T47D (cell line): Measurements from ENCODE around the gene ANKH.
"Not testable (repeated sequence)": the region's sequence is repeated elsewhere in the genome, so short reads cannot be mapped to it uniquely, and the experiment has no call there.

Experiments
- DNase-seq, 2 experiments: peaks; one replicate each; pipeline versions ENCODE4 v3.0.0 to v3.0.0-alpha.2; 2011 to 2012; ENCODE audit warnings: low read depth in 1 of 2, low spot score in 1 of 2
- JUND ChIP-seq: IDR thresholded peaks from 2 replicates; pipeline ENCODE4 v1.6.1; 2012; ENCODE audit warnings: low read depth
- in situ Hi-C: cut with HindIII; loops from 2 replicates; pipeline ENCODE4 v1.10.0; 2016; ENCODE audit warnings: low sequenced_read_pairs, low pct_unique_long_range_greater_than_20kb

The ANKH gene

GRCh38 chr5:14807471-14807870 is 64.1 kb downstream of the ANKH start:
- no peak for TF ChIP-seq JUND
- in situ Hi-C loops = no loop called here

GRCh38 chr5:14806456-14806855 is 65.1 kb downstream of the ANKH start:
- in situ Hi-C loops = no loop called here
- DNase-seq = no peak
- TF ChIP-seq JUND = no peak

More at GRCh38 chr5:14807471-14807870, 64.1 kb downstream of the ANKH start:
- no peak for DNase-seq

- DNase-seq = no peak
- in situ Hi-C loops = no loop called here
- no peak for TF ChIP-seq JUND
Observed at GRCh38 chr5:14802541-14802940, 69.0 kb downstream of the ANKH start.

DNA sequence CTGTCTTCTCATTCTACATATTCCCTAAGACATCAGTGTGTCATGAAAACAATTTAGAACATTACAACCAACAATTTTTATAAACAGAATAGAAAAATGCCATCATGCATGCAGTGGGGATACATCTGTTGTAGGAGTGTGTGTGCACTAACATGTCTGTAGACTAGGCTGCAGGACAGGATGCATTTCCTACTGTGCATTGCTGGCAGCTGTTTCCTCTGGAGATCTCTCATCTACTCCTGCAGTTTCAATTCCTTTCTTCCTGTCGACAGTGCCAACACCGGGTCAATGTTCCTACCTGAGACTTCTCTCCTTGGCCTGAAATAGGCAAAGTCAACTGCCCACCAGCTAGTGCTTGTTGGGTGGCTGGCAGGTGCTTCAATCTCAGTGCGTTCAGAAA is 69.8 kb downstream of the ANKH start:
- in situ Hi-C loops = no loop called here

GRCh38 chr5:14797385-14797784 is 74.2 kb downstream of the ANKH start:
- in situ Hi-C loops, DNase-seq: not testable (repeated sequence)

More for the DNA sequence above, 69.8 kb downstream of the ANKH start:
- DNase-seq = no peak
- no peak for TF ChIP-seq JUND

- DNase-seq = no peak
- no peak for TF ChIP-seq JUND
- in situ Hi-C loops = no loop called here
Observed at GRCh38 chr5:14794583-14795230, 76.9 kb downstream of the ANKH start.

- peak; percentile 15 to 73 for DNase-seq
- in situ Hi-C loops = no loop called here
- no peak for TF ChIP-seq JUND
Observed at GRCh38 chr5:14793851-14794250, 77.7 kb downstream of the ANKH start.

DNA sequence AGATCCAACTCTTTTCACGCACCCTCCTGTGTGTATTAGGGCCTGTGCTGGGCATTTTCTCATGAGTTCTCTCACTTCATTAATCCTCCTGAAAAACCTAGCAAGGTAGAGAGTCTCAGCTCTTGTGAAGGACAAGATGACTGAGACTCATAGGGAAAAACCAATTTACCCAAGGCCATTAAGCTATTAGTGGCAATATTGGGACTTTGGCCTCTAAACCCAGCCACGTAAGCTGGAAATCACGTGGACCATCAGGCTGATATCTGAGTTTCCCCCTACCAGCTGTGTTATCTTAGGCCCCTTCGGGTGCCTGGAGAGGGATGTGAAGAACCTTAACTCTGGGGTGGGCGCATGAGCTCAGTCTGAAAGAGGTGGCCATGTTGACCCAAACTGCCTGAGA is 80.7 kb downstream of the ANKH start:
- TF ChIP-seq JUND = no peak
- no peak for DNase-seq
- in situ Hi-C loops = no loop called here

DNA sequence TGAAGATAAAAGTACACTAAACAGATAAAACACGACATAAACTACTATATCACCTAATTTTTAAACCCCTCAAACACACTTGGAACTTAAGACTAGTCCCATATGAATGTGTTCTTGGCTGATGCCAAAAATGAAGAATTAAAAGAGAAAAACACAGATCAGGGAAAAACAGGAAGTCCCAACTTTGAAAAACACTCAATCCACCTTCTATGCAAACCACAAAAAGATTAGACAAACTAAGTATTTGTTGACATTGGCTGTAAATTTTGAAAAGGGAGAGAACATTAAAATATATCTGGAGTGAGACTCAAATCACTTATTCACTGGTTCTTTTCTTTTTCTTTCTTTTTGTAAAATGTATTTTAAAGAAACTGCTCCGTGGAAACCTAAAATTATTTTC is 81.4 kb downstream of the ANKH start:
- no peak for TF ChIP-seq JUND
- DNase-seq = no peak
- in situ Hi-C loops = no loop called here

DNA sequence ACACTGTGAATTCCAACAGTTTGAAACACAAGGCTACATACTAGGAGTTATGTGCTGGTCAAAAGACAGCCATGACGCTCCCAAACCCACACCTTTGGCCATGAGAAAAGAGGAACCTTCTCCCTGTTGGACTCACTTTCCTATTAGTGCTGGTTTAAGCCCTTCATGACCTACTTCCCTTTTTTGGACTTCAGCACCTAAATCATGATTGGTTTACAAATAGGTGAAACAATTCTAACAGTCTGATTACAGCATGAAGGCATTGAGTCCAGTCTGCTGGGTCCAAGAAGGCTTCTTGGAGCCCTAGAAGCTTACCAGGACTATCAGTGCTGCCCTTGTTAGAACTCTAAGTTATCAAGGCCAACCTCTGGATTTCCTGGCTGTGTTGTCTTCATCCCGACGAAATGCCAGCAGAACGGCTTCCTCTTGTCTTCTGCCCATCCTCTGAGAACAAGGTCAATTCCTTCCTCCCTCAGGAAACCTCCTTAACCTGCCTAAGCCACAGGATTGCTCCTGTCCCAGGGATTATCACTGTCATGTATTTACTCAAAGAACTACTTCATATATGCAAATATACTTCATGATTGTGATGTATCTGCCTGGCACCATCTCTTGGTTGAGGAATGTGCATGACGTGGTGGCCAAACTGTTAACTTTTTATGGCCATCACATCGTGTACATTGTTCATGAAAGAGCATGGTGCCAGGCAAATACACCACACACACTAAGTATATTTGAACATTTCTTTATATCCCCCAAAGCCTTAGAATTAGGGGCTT is 83.6 kb downstream of the ANKH start:
- no peak for DNase-seq
- in situ Hi-C loops = no loop called here
- no peak for TF ChIP-seq JUND

DNA sequence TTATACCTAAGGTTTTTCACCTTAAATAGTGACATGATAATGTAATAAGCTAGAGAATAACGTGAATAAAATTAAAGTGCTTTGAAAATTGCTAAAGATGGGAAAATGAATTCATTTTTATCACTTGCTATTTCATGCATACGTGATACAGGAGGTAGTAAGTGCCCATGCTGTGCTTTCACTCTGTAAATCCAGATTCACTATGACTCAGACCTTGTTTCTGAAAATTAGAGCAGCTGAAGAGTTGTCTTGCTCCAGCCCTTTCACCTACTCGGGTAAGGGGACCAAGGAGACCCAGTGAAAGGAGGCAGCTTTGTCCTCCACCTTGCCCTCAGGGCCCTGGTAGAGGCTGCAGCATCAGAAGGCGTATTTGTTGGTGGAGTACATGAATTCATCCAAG is 87.9 kb downstream of the ANKH start:
- in situ Hi-C loops = no loop called here
- DNase-seq = no peak
- no peak for TF ChIP-seq JUND

- TF ChIP-seq JUND = no peak
- in situ Hi-C loops = no loop called here
- DNase-seq = no peak
Observed at GRCh38 chr5:14782591-14782990, 89.0 kb downstream of the ANKH start.

- no peak for TF ChIP-seq JUND
- in situ Hi-C loops = no loop called here
- no peak for DNase-seq
Observed at GRCh38 chr5:14781106-14781505, 90.5 kb downstream of the ANKH start.

DNA sequence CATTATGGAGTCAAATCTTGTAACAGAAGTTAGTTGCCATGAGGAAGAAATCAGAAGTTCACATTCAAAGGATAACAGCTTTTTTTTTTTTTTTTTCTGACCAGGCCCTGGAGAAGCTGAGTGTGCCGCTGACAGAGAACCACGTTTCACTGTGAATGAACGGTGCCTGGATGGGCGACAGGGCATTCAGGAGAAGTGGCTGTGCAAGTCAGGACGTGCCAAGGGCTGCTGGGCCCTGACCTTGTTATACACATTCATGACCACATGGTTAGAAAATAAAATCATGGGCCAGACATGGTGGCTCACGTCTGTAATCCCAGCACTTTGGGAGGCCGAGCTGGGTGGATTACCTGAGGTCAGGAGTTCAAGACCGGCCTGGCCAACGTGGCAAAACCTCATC is 91.6 kb downstream of the ANKH start:
- TF ChIP-seq JUND = no peak
- no peak for DNase-seq
- in situ Hi-C loops = no loop called here
